Endothelial cell of umbilical vein (primary cell): ENCODE measurements around the gene GABRR2.

Source experiments
- CTCF ChIP-seq, 2 donors: IDR thresholded peaks; 1 replicate in 1 of 2; 2 replicates in 1 of 2; pipeline ENCODE4 v1.5.1; 2011; ENCODE audit warnings: low read length in 2 of 2, mild to moderate bottlenecking in 2 of 2, moderate library complexity in 2 of 2, control low read depth in 1 of 2, inconsistent platforms in 1 of 2, low read depth in 1 of 2; ENCODE audit not compliant: insufficient read depth in 1 of 2; ENCODE audit errors: extremely low read depth in 1 of 2
- EZH2 ChIP-seq: IDR thresholded peaks from 2 replicates; pipeline ENCODE4 v1.6.1; 2012; ENCODE audit warnings: borderline replicate concordance, low read depth, mild to moderate bottlenecking, moderate library complexity, low read length, inconsistent platforms; ENCODE audit not compliant: severe bottlenecking
- MAX ChIP-seq: IDR thresholded peaks from 2 replicates; pipeline ENCODE4 v1.6.1; 2011; ENCODE audit not compliant: insufficient read depth, insufficient read length
- POLR2AphosphoS5 ChIP-seq: IDR thresholded peaks from 2 replicates; pipeline ENCODE4 v1.6.1; 2012; ENCODE audit warnings: low read depth, mild to moderate bottlenecking, control low read depth, low read length, moderate library complexity; ENCODE audit not compliant: insufficient read depth

- TF ChIP-seq MAX, result no peak
- TF ChIP-seq EZH2, result no peak
- TF ChIP-seq POLR2AphosphoS5, result no peak
- no peak for TF ChIP-seq CTCF (IDR thresholded peaks at IDR 0.05; ENCODE audit: extremely low read depth in 1 of 2, insufficient read depth in 1 of 2, low read depth in 1 of 2, low read length in 2 of 2)
Measured at GRCh38 chr6:89346433-89346832, 31.3 kb upstream of the GABRR2 start.
